ENCODE measurements around the gene NELL2. TPM values are rescaled to one million over a fixed set of nuclear protein-coding genes. Genes with fewer than 3 reads are reported as not detected.
"Not testable (repeated sequence)": the region's sequence is repeated elsewhere in the genome, so short reads cannot be mapped to it uniquely, and the experiment has no call there.

The NELL2 gene
- total RNA-seq, 1 donor from 2014 or later: 1.0 TPM

DNA sequence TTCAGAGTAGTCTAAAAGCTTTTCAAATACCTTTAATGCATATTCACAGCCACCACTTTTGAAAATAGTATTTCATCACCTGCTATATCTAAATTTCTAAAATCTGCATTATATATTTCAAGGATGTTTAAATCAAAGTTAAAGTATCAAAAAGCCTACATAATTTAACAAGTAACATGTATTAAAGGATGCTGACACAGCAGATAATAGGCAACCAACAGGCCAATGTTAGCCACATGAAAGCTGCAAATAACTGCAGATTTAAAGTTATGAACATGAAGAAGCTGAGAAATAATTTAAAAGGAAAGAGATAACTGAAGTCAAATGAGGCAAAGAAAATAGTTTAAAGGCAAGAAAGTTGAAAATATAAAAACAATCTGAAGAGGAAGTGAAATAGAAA, 39.8 kb upstream of the NELL2 start:
- DNase-seq (ENCODE audit: low read depth): no peak
- Histone ChIP-seq H3K27me3 (ENCODE audit: insufficient read depth, low read length) (no peaks in the 10 kb centered on the region), H3K4me2 (ENCODE audit: low read length) (no peak overlapping the region), H3K4me1 (ENCODE audit: insufficient read depth, low read length) (no peaks in the 10 kb centered on the region), H3K27ac (ENCODE audit: low read depth, low read length) (no peak overlapping the region), H3K9ac (ENCODE audit: low read length) (no peak overlapping the region), H4K20me1 (ENCODE audit: insufficient read depth, low read length) (no peaks in the 10 kb centered on the region), H3K9me3 (ENCODE audit: insufficient read depth, low read depth, low read length) (no peaks in the 10 kb centered on the region), H3K4me3 (ENCODE audit: insufficient read depth, low read depth, low read length) (no peak overlapping the region), H2AFZ (ENCODE audit: low read depth, low read length) (no peak overlapping the region), H3K36me3 (ENCODE audit: insufficient read depth, low read length) (no peaks in the 10 kb centered on the region), H3K79me2 (ENCODE audit: insufficient read depth, low read length) (no peaks in the 10 kb centered on the region)
- Mint-ChIP-seq H3K9me3 (ENCODE audit: unreplicated experiment) (no peaks in the 10 kb centered on the region), H3K27me3 (ENCODE audit: low read depth, unreplicated experiment) (no peaks in the 10 kb centered on the region), H3K27ac (ENCODE audit: unreplicated experiment) (no peak overlapping the region), H3K4me3 (ENCODE audit: unreplicated experiment) (no peak overlapping the region), H3K36me3 (ENCODE audit: low read depth, unreplicated experiment) (no peaks in the 10 kb centered on the region), H3K4me1 (ENCODE audit: low read depth, unreplicated experiment) (no peaks in the 10 kb centered on the region)
- TF ChIP-seq EZH2 (IDR thresholded peaks at IDR 0.05; ENCODE audit: insufficient read depth, low read length): no peak
- TF ChIP-seq, protein P1, sequence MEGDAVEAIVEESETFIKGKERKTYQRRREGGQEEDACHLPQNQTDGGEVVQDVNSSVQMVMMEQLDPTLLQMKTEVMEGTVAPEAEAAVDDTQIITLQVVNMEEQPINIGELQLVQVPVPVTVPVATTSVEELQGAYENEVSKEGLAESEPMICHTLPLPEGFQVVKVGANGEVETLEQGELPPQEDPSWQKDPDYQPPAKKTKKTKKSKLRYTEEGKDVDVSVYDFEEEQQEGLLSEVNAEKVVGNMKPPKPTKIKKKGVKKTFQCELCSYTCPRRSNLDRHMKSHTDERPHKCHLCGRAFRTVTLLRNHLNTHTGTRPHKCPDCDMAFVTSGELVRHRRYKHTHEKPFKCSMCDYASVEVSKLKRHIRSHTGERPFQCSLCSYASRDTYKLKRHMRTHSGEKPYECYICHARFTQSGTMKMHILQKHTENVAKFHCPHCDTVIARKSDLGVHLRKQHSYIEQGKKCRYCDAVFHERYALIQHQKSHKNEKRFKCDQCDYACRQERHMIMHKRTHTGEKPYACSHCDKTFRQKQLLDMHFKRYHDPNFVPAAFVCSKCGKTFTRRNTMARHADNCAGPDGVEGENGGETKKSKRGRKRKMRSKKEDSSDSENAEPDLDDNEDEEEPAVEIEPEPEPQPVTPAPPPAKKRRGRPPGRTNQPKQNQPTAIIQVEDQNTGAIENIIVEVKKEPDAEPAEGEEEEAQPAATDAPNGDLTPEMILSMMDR (IDR thresholded peaks at IDR 0.05; ENCODE audit: insufficient read depth, low read depth, low read length): no peak
- FAIRE-seq: no peak

DNA sequence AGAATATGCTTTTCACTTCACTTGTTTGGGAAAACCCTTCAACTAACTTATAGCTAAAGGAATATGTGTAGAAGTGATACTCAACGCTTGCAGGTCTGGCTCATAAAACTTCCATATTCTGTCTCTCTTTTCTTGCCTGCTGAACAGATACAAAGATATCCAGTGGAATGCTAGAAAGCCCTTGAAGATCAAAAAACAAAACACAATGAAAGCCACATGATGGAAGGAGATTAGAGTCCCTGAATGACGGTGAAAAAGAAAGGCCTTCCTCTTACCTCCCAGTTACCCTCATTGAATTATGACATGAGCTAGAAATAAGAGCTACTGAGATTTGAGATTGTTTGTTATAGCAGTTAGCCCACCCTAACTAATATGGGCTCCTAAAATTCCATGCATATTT, 28.2 kb upstream of the NELL2 start:
- Histone ChIP-seq H2AFZ (ENCODE audit: low read depth, low read length) (no peak overlapping the region), H3K27ac (ENCODE audit: low read depth, low read length) (no peak overlapping the region), H4K20me1 (ENCODE audit: insufficient read depth, low read length) (no peaks in the 10 kb centered on the region), H3K4me2 (ENCODE audit: low read length) (no peak overlapping the region), H3K4me3 (ENCODE audit: insufficient read depth, low read depth, low read length) (no peak overlapping the region), H3K79me2 (ENCODE audit: insufficient read depth, low read length) (no peaks in the 10 kb centered on the region), H3K9ac (ENCODE audit: low read length) (no peak overlapping the region), H3K9me3 (ENCODE audit: insufficient read depth, low read depth, low read length) (no peaks in the 10 kb centered on the region), H3K4me1 (ENCODE audit: insufficient read depth, low read length) (no peaks in the 10 kb centered on the region), H3K27me3 (ENCODE audit: insufficient read depth, low read length) (no peaks in the 10 kb centered on the region), H3K36me3 (ENCODE audit: insufficient read depth, low read length) (no peaks in the 10 kb centered on the region)
- DNase-seq (ENCODE audit: low read depth) (no peak), FAIRE-seq (no peak)
- Mint-ChIP-seq H3K9me3 (ENCODE audit: unreplicated experiment) (peaks cover 3% of the 10 kb centered on the region), H3K4me1 (ENCODE audit: low read depth, unreplicated experiment) (no peaks in the 10 kb centered on the region), H3K4me3 (ENCODE audit: unreplicated experiment) (no peak overlapping the region), H3K27ac (ENCODE audit: unreplicated experiment) (no peak overlapping the region), H3K27me3 (ENCODE audit: low read depth, unreplicated experiment) (no peaks in the 10 kb centered on the region), H3K36me3 (ENCODE audit: low read depth, unreplicated experiment) (peaks cover 4% of the 10 kb centered on the region)
- TF ChIP-seq, protein P1 (IDR thresholded peaks at IDR 0.05; ENCODE audit: insufficient read depth, low read depth, low read length): no peak
- no peak for TF ChIP-seq EZH2 (IDR thresholded peaks at IDR 0.05; ENCODE audit: insufficient read depth, low read length)

DNA sequence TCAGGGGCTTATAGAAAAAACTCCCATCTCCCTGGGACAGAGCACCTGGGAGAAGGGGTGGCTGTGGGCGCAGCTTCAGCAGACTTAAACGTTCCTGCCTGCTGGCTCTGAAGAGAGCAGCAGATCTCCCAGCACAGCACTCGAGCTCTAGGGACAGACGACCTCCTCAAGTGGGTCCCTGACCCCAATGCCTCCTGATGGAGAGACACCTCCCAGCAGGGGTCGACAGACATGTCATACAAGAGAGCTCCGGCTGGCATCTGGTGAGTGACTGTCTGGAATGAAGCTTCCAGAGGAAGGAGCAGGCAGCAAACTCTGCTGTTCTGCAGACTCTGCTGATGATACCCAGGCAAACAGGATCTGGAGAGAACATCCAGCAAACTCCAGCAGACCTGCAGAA, 22.0 kb upstream of the NELL2 start:
- peaks cover 10% of the 10 kb centered on the region for H3K9me3 Mint-ChIP-seq (ENCODE audit: unreplicated experiment)
- DNase-seq (ENCODE audit: low read depth); H3K9ac ChIP-seq (ENCODE audit: low read length); H3K4me3 ChIP-seq (ENCODE audit: insufficient read depth, low read depth, low read length); H3K4me1 ChIP-seq (ENCODE audit: insufficient read depth, low read length); H3K27ac Mint-ChIP-seq (ENCODE audit: unreplicated experiment); H3K4me2 ChIP-seq (ENCODE audit: low read length); H3K4me3 Mint-ChIP-seq (ENCODE audit: unreplicated experiment); H3K36me3 ChIP-seq (ENCODE audit: insufficient read depth, low read length); H3K36me3 Mint-ChIP-seq (ENCODE audit: low read depth, unreplicated experiment); H3K9me3 ChIP-seq (ENCODE audit: insufficient read depth, low read depth, low read length); H4K20me1 ChIP-seq (ENCODE audit: insufficient read depth, low read length); H3K79me2 ChIP-seq (ENCODE audit: insufficient read depth, low read length); H2AFZ ChIP-seq (ENCODE audit: low read depth, low read length); H3K27ac ChIP-seq (ENCODE audit: low read depth, low read length); H3K27me3 ChIP-seq (ENCODE audit: insufficient read depth, low read length); FAIRE-seq; H3K4me1 Mint-ChIP-seq (ENCODE audit: low read depth, unreplicated experiment); H3K27me3 Mint-ChIP-seq (ENCODE audit: low read depth, unreplicated experiment): not testable (repeated sequence)

All from astrocyte (in vitro differentiated cells and primary cell).